ENCODE results near the gene PPP2R5A. TPM values are rescaled to one million over a fixed set of nuclear protein-coding genes. Genes with fewer than 3 reads are reported as not detected.

PPP2R5A gene
- total RNA-seq, 2 donors from 2014 or later: 40.7 to 41.4 TPM

GRCh38 chr1:212292250-212293105, 7.3 kb downstream of the PPP2R5A start:
- Histone ChIP-seq H3K27ac (ENCODE audit: low read depth, low read length) (no peak overlapping the region), H3K9me3 (ENCODE audit: control insufficient read depth, low read length) (no peaks in the 10 kb centered on the region), H3K36me3 (ENCODE audit: control insufficient read depth, insufficient read depth, low read length) (peaks cover 4% of the 10 kb centered on the region), H3K27me3 (ENCODE audit: control insufficient read depth, insufficient read depth, low read length, poor library complexity, severe bottlenecking) (no peaks in the 10 kb centered on the region), H3K4me3 (ENCODE audit: low read length) (no peak overlapping the region), H3K9ac (ENCODE audit: extremely low read depth, low read length, poor library complexity, severe bottlenecking) (no peak overlapping the region), H3K4me1 (ENCODE audit: control insufficient read depth, insufficient read depth, low read length) (peaks cover 4% of the 10 kb centered on the region)
- DNase-seq: no peak
- Mint-ChIP-seq H3K36me3 (ENCODE audit: low read depth) (no peaks in the 10 kb centered on the region), H3K4me1 (peaks cover 67% of the 10 kb centered on the region), H3K27ac (no peak overlapping the region), H3K9me3 (no peaks in the 10 kb centered on the region), H3K4me3 (no peak overlapping the region), H3K27me3 (ENCODE audit: insufficient read depth) (no peaks in the 10 kb centered on the region)
- no peak for TF ChIP-seq CTCF (conservative IDR thresholded peaks at IDR 0.05)
- 92 to 93% methylated on average over 2 to 4 of the region's 4 CpGs for WGBS, 2 experiments (ENCODE audit: insufficient coverage in 1 of 2, insufficient read length in 1 of 2)

- peak overlapping the region; percentile 17 for H3K4me3 Mint-ChIP-seq
- 80% methylated on average over 1 of the region's 1 CpG; no CpG with 5 or more reads in 1 of the 2 experiments for whole genome bisulfite sequencing, 2 experiments (ENCODE audit: insufficient coverage in 1 of 2, insufficient read length in 1 of 2)
- DNase-seq: no peak
- H3K27ac ChIP-seq (ENCODE audit: low read depth, low read length): no peak overlapping the region
- H3K36me3 ChIP-seq (ENCODE audit: control insufficient read depth, insufficient read depth, low read length): no peaks in the 10 kb centered on the region
- H3K9me3 Mint-ChIP-seq: peaks cover 2% of the 10 kb centered on the region
- no peaks in the 10 kb centered on the region for H3K27me3 Mint-ChIP-seq (ENCODE audit: insufficient read depth)
- no peak overlapping the region for H3K27ac Mint-ChIP-seq
- TF ChIP-seq CTCF (conservative IDR thresholded peaks at IDR 0.05): peak; percentile 74
- H3K4me3 ChIP-seq (ENCODE audit: low read length): no peak overlapping the region
- no peaks in the 10 kb centered on the region for H3K27me3 ChIP-seq (ENCODE audit: control insufficient read depth, insufficient read depth, low read length, poor library complexity, severe bottlenecking)
- H3K36me3 Mint-ChIP-seq (ENCODE audit: low read depth): no peaks in the 10 kb centered on the region
- no peaks in the 10 kb centered on the region for H3K9me3 ChIP-seq (ENCODE audit: control insufficient read depth, low read length)
- H3K9ac ChIP-seq (ENCODE audit: extremely low read depth, low read length, poor library complexity, severe bottlenecking): no peak overlapping the region
- peaks cover 62% of the 10 kb centered on the region for H3K4me1 Mint-ChIP-seq
- H3K4me1 ChIP-seq (ENCODE audit: control insufficient read depth, insufficient read depth, low read length): peaks cover 4% of the 10 kb centered on the region
Measured at GRCh38 chr1:212293579-212293978, 8.4 kb downstream of the PPP2R5A start.

GRCh38 chr1:212294983-212295382, 9.8 kb downstream of the PPP2R5A start:
- H3K4me3 Mint-ChIP-seq: no peak overlapping the region
- H3K9me3 Mint-ChIP-seq: peaks cover 6% of the 10 kb centered on the region

More at GRCh38 chr1:212294983-212295382, 9.8 kb downstream of the PPP2R5A start:
- TF ChIP-seq CTCF (conservative IDR thresholded peaks at IDR 0.05): no peak
- Histone ChIP-seq H3K36me3 (ENCODE audit: control insufficient read depth, insufficient read depth, low read length) (no peaks in the 10 kb centered on the region), H3K4me1 (ENCODE audit: control insufficient read depth, insufficient read depth, low read length) (peaks cover 4% of the 10 kb centered on the region), H3K27ac (ENCODE audit: low read depth, low read length) (no peak overlapping the region), H3K9ac (ENCODE audit: extremely low read depth, low read length, poor library complexity, severe bottlenecking) (no peak overlapping the region), H3K4me3 (ENCODE audit: low read length) (no peak overlapping the region), H3K27me3 (ENCODE audit: control insufficient read depth, insufficient read depth, low read length, poor library complexity, severe bottlenecking) (no peaks in the 10 kb centered on the region), H3K9me3 (ENCODE audit: control insufficient read depth, low read length) (no peaks in the 10 kb centered on the region)
- Mint-ChIP-seq H3K27me3 (ENCODE audit: insufficient read depth) (no peaks in the 10 kb centered on the region), H3K27ac (no peak overlapping the region), H3K36me3 (ENCODE audit: low read depth) (peaks cover 5% of the 10 kb centered on the region), H3K4me1 (peaks cover 52% of the 10 kb centered on the region)
- no peak for DNase-seq
- 86 to 94% methylated on average over 3 of the region's 3 CpGs for WGBS, 2 experiments (ENCODE audit: insufficient coverage in 1 of 2, insufficient read length in 1 of 2)

All from endodermal cell (in vitro differentiated cells).